Embryonic facial prominence (tissue), 1 donor: ENCODE data around the gene DNMT3L.
"Not testable (repeated sequence)": the region's sequence is repeated elsewhere in the genome, so short reads cannot be mapped to it uniquely, and the experiment has no call there.

ENCODE experiments used
- DNase-seq: peaks from one replicate; pipeline ENCODE4 v3.0.0-alpha.2; 2016; ENCODE audit errors: extremely low spot score

DNMT3L gene

DNA sequence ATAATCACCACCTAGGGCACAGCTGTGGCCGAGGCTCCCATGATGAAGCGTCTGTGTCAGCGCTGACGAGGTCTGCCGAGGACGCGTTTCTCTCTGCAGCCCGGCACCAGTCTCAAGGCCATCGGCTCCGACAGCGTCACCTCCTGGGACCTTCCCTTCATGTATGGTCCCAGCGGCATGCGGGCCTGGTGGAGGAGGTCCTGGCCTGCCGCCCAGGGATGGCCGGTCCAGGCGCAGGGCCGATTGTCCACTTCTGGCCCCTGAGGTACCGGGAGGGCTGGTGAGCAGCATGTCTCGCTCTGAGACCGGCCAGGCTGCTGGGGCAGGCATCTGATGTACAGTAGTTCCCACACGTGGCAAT, 64.6 kb downstream of the DNMT3L start:
- not testable (repeated sequence) for DNase-seq
